LoVo (cell line): Measurements from ENCODE around the gene IQCK.

Experiments
- DNase-seq: peaks from one replicate; pipeline ENCODE4 v3.0.0-alpha.2; 2016; ENCODE audit warnings: low spot score

Gene IQCK

GRCh38 chr16:19884611-19885450 is 166.8 kb downstream of the IQCK start, which contains the start of gene GPRC5B:
Gene GPRC5B, minus strand, starts transcription at chr16:19884848. Its CDS starts 12,003 bp downstream, at chr16:19872845.
- DNase-seq, result peak; percentile 28

- DNase-seq, result no peak
Observed at GRCh38 chr16:19885451-19886072, 167.5 kb downstream of the IQCK start.

- DNase-seq, result peak; percentile 77
Observed at GRCh38 chr16:19886073-19886941, 168.2 kb downstream of the IQCK start.

- no peak for DNase-seq
Observed at GRCh38 chr16:19888834-19889233, 170.8 kb downstream of the IQCK start.

GRCh38 chr16:19890901-19891300 is 172.8 kb downstream of the IQCK start:
- no peak for DNase-seq

- no peak for DNase-seq
Observed at GRCh38 chr16:19892902-19893301, 174.8 kb downstream of the IQCK start.

GRCh38 chr16:19894586-19894985 is 176.5 kb downstream of the IQCK start:
- DNase-seq, result no peak

GRCh38 chr16:19896951-19897350 is 178.9 kb downstream of the IQCK start:
- no peak for DNase-seq

GRCh38 chr16:19898166-19898565 is 180.1 kb downstream of the IQCK start:
- no peak for DNase-seq

- peak; percentile 51 for DNase-seq
Observed at GRCh38 chr16:19898924-19899604, 181.0 kb downstream of the IQCK start.

- DNase-seq, result no peak
Observed at GRCh38 chr16:19899605-19899955, 181.5 kb downstream of the IQCK start.

- no peak for DNase-seq
Observed at GRCh38 chr16:19901164-19901563, 183.1 kb downstream of the IQCK start.

- DNase-seq, result peak; percentile 69
Observed at GRCh38 chr16:19907161-19907992, 189.3 kb downstream of the IQCK start.
